T-helper 1 cell (primary cell): ENCODE results near the gene LRRC23.
"Not testable (repeated sequence)": the region's sequence is repeated elsewhere in the genome, so short reads cannot be mapped to it uniquely, and the experiment has no call there.

ENCODE experiments used
- DNase-seq, 5 donors: peaks; one replicate each; pipeline ENCODE4 v3.0.0-alpha.2; 2012 to 2020
- total RNA-seq, 4 donors: gene quantifications; one replicate each; lab custom pipeline; 2026; lab: John Stamatoyannopoulos, UW

Gene LRRC23, protein sequence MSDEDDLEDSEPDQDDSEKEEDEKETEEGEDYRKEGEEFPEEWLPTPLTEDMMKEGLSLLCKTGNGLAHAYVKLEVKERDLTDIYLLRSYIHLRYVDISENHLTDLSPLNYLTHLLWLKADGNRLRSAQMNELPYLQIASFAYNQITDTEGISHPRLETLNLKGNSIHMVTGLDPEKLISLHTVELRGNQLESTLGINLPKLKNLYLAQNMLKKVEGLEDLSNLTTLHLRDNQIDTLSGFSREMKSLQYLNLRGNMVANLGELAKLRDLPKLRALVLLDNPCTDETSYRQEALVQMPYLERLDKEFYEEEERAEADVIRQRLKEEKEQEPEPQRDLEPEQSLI
- total RNA-seq = 16.5 to 38.0 (median 19.4) reads per million in 4 donors

DNA sequence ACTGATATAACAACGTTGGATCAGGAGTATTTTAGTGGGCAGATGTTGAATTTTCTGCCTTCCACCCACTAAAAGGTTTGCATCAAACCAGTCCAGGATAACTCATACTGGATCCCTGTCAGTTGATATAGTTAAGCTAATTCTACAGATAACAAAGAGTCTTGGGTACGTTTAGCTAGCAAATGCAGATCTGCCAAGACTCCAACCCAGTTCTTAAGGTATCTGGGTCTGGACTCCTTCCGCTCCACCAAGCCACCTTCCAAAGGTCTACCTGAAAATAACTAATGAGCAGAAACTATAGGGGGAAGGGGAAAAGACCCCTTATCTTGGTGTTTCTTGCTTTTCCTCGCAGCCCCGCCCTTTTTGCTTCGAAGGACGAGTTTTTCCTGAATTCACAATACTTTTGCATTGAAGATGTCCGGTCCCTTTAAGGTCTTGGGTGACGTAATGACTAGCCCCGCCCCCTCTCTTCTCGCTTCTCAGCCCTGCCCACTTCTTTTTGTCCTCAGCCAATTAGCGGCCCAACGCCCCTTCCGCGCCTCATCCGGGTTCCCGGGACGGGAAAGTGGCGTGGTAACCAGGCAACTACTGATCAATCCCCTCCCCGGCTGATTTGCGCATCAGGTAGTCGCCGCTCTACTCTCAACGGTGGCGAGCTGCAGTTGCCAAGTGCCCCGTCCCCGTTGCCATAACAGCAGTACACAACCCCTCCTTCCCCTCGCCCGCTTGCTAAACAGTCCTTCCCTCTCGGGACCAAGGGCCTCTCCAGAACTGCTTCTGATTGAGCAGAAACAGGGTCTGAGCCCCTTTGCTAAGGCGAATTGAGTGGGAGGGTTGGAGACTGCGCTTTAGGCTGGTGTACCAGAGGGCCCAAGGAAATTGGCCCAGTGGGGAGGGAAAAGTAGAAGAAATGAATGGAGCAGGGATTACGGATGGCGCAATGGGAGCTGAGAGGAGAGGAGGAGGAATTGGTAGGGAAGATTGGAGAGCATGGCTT is at the start of gene LRRC23:
Gene LRRC23 (plus strand): TSS at position 543 of the 997 bp plus-strand sequence. CDS start 812 bp downstream, outside the sequence.
- peak; percentile 94 to 99 (median 96) for DNase-seq

DNA sequence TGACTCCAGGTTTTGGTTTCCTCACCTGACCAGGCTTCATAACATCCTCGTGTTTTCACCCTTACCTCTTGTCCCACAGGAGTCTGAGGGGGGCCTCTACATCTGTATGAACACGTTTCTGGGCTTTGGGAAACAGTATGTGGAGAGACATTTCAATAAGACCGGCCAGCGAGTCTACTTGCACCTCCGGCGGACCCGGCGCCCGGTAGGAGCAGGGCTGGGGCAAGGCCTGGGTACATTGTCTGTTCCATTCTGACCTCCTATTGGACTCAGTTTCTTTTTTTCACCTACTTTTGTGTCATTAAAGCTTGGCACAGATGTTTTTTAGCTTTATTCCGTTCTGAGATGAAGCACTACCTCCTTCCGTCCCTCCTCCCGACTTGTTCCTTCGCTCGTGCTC is 49.3 kb upstream of the LRRC23 start:
- no peak for DNase-seq

DNA sequence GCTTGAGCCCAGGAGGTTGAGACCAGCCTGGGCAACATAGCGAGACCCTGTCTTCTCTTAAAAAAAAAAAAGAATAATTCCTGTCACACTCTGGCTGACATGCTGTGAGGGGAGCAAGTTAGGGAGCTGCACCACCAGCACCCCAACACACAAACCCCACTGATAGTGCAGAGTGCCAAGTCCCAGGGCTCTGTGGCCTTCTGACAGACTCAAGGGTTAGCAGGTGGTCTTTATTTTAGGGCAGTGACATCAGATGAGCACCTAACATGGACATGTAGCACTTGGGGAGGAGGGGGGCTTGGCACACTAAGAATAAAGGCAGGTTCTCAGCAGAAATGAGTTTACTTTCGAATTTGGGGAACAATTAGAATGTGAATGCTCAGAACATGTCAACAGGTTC is 45.8 kb upstream of the LRRC23 start:
- no peak for DNase-seq

DNA sequence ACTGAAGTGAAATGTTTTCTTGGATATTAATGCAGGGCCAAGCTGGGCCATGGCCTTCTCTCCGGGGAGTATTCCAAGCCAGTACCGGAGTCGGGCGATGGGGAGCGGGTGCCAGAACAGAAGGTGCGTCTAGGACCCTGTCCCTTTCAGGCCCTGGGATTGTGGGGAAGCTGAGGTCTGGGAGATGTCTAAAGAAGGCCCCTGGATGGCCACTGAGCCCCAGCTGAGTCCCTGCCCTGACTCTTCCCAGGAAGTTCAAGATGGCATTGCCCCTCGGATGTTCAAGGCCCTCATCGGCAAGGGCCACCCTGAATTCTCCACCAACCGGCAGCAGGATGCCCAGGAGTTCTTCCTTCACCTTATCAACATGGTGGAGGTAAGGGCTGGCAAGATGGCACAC is 44.5 kb upstream of the LRRC23 start:
- DNase-seq = no peak

DNA sequence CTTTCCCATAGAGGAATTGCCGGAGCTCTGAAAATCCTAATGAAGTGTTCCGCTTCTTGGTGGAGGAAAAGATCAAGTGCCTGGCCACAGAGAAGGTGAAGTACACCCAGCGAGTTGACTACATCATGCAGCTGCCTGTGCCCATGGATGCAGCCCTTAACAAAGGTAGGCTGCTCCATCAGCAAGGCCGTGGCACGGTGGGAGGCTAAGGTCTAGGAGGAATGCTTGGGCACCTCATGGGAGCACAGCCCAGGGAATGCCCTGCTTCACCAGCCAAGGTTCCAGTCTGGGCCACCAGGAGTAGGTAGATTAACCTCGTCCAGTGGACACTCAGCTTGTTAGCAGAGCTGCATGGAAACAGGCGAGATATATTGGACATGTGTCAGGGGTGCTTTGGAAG is 43.7 kb upstream of the LRRC23 start:
- DNase-seq = no peak

DNA sequence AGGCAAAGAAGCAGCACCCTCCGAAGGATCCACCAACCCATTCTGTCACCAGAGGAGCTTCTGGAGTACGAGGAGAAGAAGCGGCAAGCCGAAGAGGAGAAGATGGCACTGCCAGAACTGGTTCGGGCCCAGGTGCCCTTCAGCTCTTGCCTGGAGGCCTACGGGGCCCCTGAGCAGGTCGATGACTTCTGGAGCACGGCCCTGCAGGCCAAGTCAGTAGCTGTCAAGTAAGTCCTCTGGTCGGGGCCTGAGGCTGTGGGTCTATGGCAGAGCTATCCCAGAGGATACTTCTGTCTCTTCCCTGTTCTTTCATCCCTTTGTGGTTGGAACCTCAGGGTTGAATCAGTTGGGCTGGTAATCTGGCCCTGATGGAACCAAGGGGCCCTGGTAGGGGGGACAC is 43.2 kb upstream of the LRRC23 start:
- no peak for DNase-seq

DNA sequence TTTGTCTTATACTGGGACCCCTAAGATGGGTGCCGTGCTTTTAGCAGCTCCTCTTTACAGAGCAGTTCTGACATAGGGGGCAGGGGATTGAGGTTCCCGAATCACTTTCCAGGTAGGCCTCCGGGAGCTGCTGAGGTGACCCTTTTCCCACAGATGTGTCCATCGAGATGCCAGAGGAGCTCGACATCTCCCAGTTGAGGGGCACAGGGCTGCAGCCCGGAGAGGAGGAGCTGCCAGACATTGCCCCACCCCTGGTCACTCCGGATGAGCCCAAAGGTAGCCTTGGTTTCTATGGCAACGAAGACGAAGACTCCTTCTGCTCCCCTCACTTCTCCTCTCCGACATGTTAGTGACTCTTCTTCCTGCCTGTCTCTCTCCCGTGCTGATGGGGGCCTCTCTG is 41.6 kb upstream of the LRRC23 start:
- DNase-seq = no peak

DNA sequence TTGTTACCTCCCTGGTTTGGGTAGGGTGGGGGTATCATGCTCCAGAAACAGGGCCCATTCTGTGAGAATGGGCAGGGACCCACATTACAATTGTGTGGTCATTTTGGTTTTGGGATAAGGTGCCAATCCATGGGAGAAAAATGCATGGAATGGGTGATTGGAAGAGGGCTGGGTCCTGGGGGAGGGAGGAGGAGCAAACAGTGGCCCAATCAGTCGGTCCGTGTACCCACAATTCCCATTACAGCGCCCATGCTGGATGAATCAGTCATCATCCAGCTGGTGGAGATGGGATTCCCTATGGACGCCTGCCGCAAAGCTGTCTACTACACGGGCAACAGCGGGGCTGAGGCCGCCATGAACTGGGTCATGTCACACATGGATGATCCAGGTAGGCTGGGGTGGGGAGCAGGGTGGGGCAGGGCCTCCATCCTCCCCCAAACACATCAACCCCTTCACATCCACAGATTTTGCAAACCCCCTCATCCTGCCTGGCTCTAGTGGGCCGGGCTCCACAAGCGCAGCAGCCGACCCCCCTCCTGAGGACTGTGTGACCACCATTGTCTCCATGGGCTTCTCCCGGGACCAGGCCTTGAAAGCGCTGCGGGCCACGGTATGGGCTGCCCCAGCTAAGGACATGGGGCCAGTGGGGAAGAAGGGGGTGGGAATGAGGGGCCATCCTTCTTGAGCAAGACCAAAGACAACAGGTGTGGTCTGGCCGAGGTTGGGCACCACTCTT is 40.9 kb upstream of the LRRC23 start:
- no peak for DNase-seq

DNA sequence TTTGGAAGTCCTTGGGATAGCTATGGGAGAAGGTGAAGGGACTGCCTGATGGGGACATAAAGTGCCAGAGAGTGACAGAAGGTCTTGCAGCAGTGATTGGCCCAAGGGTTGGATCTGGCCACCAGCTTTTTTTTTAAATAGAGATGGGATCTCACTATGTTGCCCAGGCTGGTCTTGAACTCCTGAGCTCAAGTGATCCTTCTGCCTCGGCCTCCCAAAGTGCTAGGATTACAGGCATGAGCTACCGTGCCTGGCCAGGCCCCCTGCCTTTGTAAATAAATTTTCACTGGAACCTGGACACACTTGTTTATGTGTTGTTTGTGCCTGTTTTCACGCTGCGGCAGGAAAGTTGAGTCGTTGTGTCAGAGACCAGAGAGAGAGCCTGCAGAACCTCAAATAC is 39.3 kb upstream of the LRRC23 start:
- DNase-seq = not testable (repeated sequence)

DNA sequence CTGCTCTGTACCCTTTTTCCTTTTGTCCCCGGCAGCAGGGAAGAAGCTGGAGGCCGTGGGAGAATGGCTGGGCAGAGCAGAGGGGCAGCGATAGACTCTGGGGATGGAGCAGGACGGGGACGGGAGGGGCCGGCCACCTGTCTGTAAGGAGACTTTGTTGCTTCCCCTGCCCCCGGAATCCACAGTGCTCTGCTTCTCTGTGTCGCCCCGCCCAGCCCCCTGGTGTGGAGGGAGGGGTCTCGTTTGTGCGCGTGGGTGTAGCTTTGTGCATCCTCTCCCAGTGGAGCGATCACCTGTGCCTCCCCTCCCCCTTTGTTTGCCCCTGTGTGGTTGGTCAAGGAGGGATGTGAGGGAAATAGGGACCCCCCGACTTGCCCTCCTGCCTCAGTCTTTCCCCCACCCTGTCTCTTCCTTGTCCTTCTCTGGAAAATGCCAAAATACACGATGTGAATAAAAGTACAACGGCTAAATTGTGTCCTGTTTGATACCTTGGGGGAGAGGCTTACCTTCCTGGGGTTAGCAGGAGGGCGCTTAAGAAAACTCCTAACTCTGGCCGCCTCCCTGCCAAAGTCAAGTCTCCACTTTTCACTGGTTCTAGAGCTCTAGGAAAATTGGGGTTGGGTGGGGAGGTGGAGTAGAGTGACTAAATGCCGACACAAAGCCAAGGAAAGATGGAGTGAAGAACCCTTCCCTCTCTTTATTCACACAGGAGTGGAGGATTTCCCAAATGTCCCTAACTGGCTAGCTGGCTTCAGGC is 38.3 kb upstream of the LRRC23 start:
- DNase-seq = no peak

DNA sequence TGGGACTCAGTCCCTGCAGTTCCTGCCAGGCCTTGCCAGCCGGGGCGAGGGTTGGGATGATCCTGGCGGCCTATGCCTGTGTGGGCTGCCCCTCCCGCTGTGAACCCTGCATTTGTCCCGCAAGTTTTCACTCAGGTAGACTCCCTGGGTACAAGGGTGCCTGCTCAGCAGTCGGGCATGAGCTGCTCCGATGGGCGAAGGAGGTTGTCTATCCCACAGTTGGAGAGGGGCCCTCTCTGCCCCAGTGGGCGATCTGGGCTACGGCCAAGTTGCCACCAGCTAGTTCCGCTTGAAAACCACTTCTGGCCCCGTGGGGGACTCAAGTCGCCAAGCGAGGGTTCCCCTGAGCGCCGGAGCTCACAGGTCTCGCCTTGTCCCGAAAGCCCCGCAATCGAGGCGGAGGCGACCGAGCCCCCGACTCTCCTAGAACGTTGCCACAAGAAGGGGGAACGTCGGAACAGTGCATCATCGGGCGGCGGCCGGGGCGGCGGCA is 37.7 kb upstream of the LRRC23 start:
- DNase-seq = no peak

DNA sequence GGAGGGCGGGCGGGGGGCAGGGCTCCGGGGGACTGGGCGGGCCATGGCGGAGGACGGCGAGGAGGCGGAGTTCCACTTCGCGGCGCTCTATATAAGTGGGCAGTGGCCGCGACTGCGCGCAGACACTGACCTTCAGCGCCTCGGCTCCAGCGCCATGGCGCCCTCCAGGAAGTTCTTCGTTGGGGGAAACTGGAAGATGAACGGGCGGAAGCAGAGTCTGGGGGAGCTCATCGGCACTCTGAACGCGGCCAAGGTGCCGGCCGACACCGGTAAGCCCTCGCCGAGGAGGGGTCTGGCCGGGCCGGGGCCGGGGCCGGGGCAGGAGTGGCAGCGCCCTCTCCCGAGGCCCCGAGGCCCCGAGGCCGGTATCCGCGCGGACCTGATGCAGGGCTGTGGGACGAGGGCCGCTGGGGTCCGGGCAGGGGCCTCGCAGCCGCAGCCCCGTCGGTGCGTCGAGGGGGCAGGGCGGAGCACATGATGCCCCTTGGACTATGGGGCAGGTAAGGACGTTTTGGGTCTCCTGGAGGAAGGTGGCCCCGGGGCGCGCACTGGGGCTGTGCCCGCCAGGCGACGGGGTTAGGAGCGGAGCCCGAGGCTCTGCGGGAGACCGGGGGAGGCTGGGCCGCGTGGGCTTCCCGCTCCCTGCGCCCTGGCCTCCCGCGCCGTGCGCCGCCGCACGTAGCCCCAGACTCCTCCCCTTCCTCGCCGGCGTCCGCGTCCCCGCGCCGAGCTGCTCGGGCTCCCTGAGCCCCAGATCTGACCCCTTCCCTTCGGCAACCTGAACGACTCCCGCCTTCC is 37.0 kb upstream of the LRRC23 start, which contains the start of gene TPI1:
Gene TPI1 (plus strand): TSS at position 119 of the 798 bp plus-strand sequence. CDS start 36 bp downstream, at position 155.
- peak; percentile 67 to 85 (median 73) for DNase-seq

DNA sequence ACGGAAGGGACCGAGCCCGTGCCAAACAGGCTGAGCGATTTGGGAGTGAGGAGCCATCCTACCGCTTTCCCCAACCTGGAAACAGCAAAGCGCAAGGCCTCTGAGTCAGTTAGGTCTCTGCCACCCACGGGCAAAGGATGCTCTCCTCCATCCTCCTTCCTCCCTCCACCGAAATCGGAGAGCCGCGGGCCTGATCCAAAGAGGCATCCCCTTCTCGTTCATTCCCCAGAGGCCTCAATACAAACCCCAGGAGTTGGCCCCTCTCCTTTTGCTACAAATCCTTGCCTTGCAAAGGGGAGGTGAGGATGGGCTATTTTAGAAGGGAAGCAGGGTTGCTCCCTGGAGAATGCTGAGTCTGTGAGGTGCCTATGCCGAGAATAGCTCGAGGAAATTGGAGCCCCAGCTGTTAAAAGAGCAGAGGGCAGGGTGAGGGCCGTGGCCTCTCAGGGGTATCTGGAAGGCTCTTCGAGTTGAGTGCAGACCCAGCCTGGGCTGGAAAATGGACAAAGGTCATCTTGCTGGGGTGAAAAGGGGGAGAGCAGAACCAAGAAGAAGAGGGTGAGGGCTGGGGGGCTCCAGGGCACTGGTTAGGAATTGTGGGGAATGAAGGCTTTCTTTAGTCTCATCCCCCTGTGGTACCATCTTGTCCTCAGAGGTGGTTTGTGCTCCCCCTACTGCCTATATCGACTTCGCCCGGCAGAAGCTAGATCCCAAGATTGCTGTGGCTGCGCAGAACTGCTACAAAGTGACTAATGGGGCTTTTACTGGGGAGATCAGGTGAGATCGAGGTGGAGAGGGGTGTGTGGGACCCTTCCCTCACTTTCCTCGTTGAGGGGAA is 36.2 kb upstream of the LRRC23 start:
- no peak for DNase-seq

DNA sequence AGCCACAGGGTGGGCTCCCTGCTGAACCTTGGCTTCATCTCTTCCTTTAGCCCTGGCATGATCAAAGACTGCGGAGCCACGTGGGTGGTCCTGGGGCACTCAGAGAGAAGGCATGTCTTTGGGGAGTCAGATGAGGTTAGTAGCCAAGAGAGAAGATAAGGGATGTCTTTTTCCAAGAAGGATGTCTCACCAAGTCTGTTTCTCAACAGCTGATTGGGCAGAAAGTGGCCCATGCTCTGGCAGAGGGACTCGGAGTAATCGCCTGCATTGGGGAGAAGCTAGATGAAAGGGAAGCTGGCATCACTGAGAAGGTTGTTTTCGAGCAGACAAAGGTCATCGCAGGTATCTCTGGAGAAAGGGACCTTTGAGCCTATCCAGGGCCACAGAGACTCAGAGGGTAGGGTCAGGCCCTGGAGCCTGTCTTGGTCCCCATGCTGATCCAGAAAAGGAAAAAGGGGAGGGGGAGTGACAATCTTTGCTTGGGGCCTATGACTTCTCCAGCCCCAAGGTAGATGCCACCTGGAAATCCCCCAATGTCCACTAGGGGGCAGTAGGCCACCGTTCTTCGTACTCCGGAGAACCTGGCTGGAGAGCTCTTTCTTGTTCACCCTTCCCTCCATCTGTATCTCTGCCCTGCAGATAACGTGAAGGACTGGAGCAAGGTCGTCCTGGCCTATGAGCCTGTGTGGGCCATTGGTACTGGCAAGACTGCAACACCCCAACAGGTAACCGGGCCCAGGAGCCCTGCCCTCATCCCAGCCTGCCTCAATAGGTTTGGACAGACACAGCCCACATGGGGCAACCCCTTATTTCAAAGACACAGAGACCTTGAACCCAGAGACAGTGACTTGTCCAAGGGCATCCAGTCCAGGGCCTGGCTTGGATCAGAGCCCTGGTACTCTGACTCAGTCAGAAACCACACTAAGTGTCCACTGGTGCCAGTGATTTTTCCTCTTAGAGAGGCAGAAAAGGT is 35.3 kb upstream of the LRRC23 start:
- DNase-seq = peak; percentile 61 to 88 (median 80)

DNA sequence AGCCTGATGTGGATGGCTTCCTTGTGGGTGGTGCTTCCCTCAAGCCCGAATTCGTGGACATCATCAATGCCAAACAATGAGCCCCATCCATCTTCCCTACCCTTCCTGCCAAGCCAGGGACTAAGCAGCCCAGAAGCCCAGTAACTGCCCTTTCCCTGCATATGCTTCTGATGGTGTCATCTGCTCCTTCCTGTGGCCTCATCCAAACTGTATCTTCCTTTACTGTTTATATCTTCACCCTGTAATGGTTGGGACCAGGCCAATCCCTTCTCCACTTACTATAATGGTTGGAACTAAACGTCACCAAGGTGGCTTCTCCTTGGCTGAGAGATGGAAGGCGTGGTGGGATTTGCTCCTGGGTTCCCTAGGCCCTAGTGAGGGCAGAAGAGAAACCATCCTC is 34.3 kb upstream of the LRRC23 start:
- not testable (repeated sequence) for DNase-seq

DNA sequence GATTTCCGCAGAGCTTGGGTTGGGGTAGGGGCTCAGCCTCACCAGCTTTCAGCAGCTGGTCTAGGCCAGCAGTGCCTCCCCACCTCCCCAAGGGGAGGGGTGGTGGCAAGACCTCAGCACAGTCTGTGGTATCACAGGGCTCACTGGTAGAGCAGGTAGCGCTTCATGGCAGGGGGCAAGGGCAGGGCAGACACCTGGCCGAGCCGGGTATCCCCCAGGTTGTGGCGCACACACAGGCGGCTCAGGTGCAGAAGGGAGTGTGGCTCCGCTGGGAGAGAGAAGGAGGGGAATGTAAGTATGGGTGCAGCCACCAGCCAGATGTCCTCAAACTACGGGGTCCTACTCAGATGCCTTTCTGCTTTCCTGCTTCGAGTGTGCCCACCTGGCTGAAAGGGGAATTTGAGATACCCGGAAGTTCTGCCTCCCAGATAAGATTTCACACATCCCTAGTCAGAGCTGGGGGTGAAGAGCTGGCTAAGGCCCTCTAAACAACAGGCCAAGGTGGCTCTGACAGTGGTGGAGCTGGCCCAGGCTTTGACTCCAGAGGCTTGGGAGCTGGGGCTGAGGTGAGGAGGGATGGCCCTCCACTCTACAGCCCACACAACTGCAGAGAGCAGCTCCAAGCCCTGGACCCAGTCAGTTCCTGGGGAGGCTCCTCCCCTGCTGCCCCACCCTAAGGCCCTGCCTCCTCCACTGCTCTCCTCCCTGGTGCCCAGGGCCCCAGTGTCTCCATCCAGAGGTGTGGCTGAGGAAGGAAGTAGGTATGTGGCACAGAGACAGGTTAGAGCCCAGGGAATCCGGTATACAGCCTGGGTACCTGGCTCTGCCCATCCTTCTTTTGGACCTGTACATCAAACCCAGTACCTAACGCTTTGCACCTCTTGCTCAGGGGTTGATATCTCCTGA is 33.3 kb upstream of the LRRC23 start:
- peak in 1 of 5 donors; percentile 60 for DNase-seq
